A549 (cell line): Measurements from ENCODE around the gene ZSCAN1.

ENCODE experiments used
- CTCF ChIP-seq: fragments of >200 bp; sonication (Bioruptor Twin); formaldehyde crosslinking; IDR thresholded peaks from 3 replicates; pipeline ENCODE4 v1.5.1; 2016
- HDAC2 ChIP-seq: fragments of 200-600 bp; sonication (generic); IDR thresholded peaks from 2 replicates; pipeline ENCODE4 v1.6.1; 2016
- POLR2A ChIP-seq: IDR thresholded peaks from 2 replicates; pipeline ENCODE4 v1.6.1; 2012; ENCODE audit warnings: mild to moderate bottlenecking, low read length
- REST ChIP-seq: fragments of 200-600 bp; sonication (generic); IDR thresholded peaks from 2 replicates; pipeline ENCODE4 v1.6.1; 2016; ENCODE audit warnings: antibody characterized with exemption, mild to moderate bottlenecking, moderate library complexity
- RFX5 ChIP-seq: fragments of 450-650 bp; IDR thresholded peaks from 2 replicates; pipeline ENCODE4 v1.7.1; 2014; ENCODE audit warnings: antibody characterized with exemption, mild to moderate bottlenecking, moderate library complexity
- ZSCAN20 ChIP-seq: fragments of 250-450 bp; sonication (Bioruptor Pico); IDR thresholded peaks from 2 replicates; pipeline ENCODE4 v1.8.0; 2022; ENCODE audit warnings: mild to moderate bottlenecking, moderate library complexity

GRCh38 chr19:58047672-58048071, 13.8 kb downstream of the ZSCAN1 start:
- TF ChIP-seq RFX5 (no peak), HDAC2 (no peak), POLR2A (no peak), REST (no peak), CTCF (no peak), ZSCAN20 (CRISPR knock-in tag) (no peak)
